WTC11 (cell line): ENCODE results near the gene EMD. TPM values are rescaled to one million over a fixed set of nuclear protein-coding genes. Genes with fewer than 3 reads are reported as not detected.

ENCODE experiments used
- ATAC-seq: fragments of 200-7000 bp; cut with Tn5 transposase; 2 replicates; pipeline ENCODE4 v1.10.0; 2021; ENCODE audit warnings: mild to moderate bottlenecking, moderate library complexity
- CTCF ChIA-PET: fragments of 300-600 bp; sonication (Branson Sonifier 250); formaldehyde crosslinking; loops from one replicate; lab custom pipeline; 2021; ENCODE audit warnings: antibody characterized with exemption; lab: Charles Lee
- POLR2A ChIA-PET: fragments of 350-600 bp; sonication (Branson Sonifier 250); formaldehyde crosslinking; loops from one replicate; lab custom pipeline; 2021; ENCODE audit warnings: antibody characterized with exemption; lab: Charles Lee
- DNase-seq: peaks from one replicate; pipeline ENCODE4 v3.0.0; 2021; ENCODE audit warnings: low spot score
- H3K27ac Mint-ChIP-seq: 2 replicates; pipeline ENCODE4 v1.8.0; 2021; ENCODE audit warnings: mixed read lengths
- H3K27me3 Mint-ChIP-seq: 2 replicates; pipeline ENCODE4 v1.8.0; 2021; ENCODE audit warnings: low read depth, mild to moderate bottlenecking, moderate library complexity, mixed read lengths
- H3K36me3 Mint-ChIP-seq: 2 replicates; pipeline ENCODE4 v1.8.0; 2021; ENCODE audit warnings: mixed read lengths
- H3K4me1 Mint-ChIP-seq: 2 replicates; pipeline ENCODE4 v1.8.0; 2022; ENCODE audit warnings: mixed read lengths
- H3K4me3 Mint-ChIP-seq: 2 replicates; pipeline ENCODE4 v1.8.0; 2021; ENCODE audit warnings: mild to moderate bottlenecking, moderate library complexity, mixed read lengths
- H3K9me3 Mint-ChIP-seq: 2 replicates; pipeline ENCODE4 v1.8.0; 2021; ENCODE audit warnings: mixed read lengths
- AFF4 ChIP-seq: sonication (generic); formaldehyde crosslinking; IDR thresholded peaks from 2 replicates; pipeline ENCODE4 v1.8.1; 2023; ENCODE audit warnings: mild to moderate bottlenecking, missing genetic modification reagents, borderline replicate concordance
- AR ChIP-seq: fragments of 250-450 bp; sonication (Bioruptor Pico); IDR thresholded peaks from 2 replicates; pipeline ENCODE4 v1.9.0; 2021; ENCODE audit warnings: mild to moderate bottlenecking
- ATF1 ChIP-seq: sonication (generic); formaldehyde crosslinking; IDR thresholded peaks from 2 replicates; pipeline ENCODE4 v1.8.1; 2023; ENCODE audit warnings: mild to moderate bottlenecking, moderate library complexity, missing genetic modification reagents
- E2F4 ChIP-seq: sonication (generic); formaldehyde crosslinking; IDR thresholded peaks from 2 replicates; pipeline ENCODE4 v1.8.1; 2022; ENCODE audit warnings: low read depth, mild to moderate bottlenecking, moderate library complexity, missing genetic modification reagents, borderline replicate concordance
- ETV6 ChIP-seq: sonication (generic); formaldehyde crosslinking; IDR thresholded peaks from 2 replicates; pipeline ENCODE4 v1.8.1; 2022; ENCODE audit warnings: mild to moderate bottlenecking, missing genetic modification reagents
- IRF2 ChIP-seq: sonication (generic); formaldehyde crosslinking; IDR thresholded peaks from 2 replicates; pipeline ENCODE4 v1.8.0; 2022; ENCODE audit warnings: low read depth, missing genetic modification reagents, borderline replicate concordance
- MXD4 ChIP-seq: fragments of 250-450 bp; sonication (Bioruptor Pico); IDR thresholded peaks from 2 replicates; pipeline ENCODE4 v1.8.0; 2021; ENCODE audit warnings: mild to moderate bottlenecking, moderate library complexity, borderline replicate concordance
- RORB ChIP-seq: fragments of 250-450 bp; sonication (Bioruptor Pico); IDR thresholded peaks from 2 replicates; pipeline ENCODE4 v1.9.0; 2021; ENCODE audit warnings: mild to moderate bottlenecking
- SMAD4 ChIP-seq: sonication (generic); formaldehyde crosslinking; IDR thresholded peaks from 2 replicates; pipeline ENCODE4 v1.8.0; 2022; ENCODE audit warnings: mild to moderate bottlenecking, missing genetic modification reagents
- SP1 ChIP-seq: sonication (generic); formaldehyde crosslinking; conservative IDR thresholded peaks from 2 replicates; pipeline ENCODE4 v1.8.1; 2022; ENCODE audit warnings: missing genetic modification reagents
- TEAD4 ChIP-seq: sonication (generic); formaldehyde crosslinking; IDR thresholded peaks from 2 replicates; pipeline ENCODE4 v1.8.0; 2022; ENCODE audit warnings: mild to moderate bottlenecking, missing genetic modification reagents
- ZNF121 ChIP-seq: sonication (generic); formaldehyde crosslinking; IDR thresholded peaks from 2 replicates; pipeline ENCODE4 v1.8.0; 2023; ENCODE audit warnings: missing genetic modification reagents
- ZNF138 ChIP-seq: sonication (generic); formaldehyde crosslinking; conservative IDR thresholded peaks from 2 replicates; pipeline ENCODE4 v1.8.1; 2022; ENCODE audit warnings: mild to moderate bottlenecking, moderate library complexity, missing genetic modification reagents
- total RNA-seq: library from RNA; stranded (reverse); gene quantifications from 3 replicates; pipeline ENCODE4 v1.2.3, GENCODE V29; 2021
- TF ChIP-seq, protein P1 (sequence below): fragments of 250-450 bp; sonication (Bioruptor Pico); IDR thresholded peaks from 2 replicates; pipeline ENCODE4 v2.1.2; 2022; ENCODE audit warnings: mild to moderate bottlenecking, moderate library complexity

EMD gene
- total RNA-seq, 1 experiment from 2014 or later = 78.3 TPM

DNA sequence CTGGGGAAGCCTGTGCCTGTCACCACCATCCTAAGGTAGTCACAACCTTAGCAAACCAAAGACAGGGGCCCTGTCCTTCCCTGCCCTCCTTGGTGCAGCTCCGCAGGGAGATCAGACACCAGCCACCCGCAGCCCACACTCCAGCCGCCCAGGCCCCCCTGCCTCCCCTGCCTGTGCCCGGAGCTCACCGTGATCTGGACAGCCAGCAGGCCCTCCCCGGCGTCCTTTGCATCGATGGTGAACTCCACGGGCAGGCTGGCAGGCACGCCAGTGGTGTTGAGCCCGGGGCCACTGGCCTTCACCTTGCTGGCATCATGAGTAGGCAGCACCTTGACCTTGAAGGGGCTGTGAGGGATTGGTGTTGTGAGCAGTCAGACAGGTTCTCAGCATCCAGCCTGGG lies 21.1 kb upstream of the EMD start:
- Mint-ChIP-seq H3K27ac (no peak overlapping the region), H3K9me3 (no peaks in the 10 kb centered on the region), H3K4me1 (no peaks in the 10 kb centered on the region), H3K27me3 (no peaks in the 10 kb centered on the region), H3K4me3 (no peak overlapping the region), H3K36me3 (peaks cover 45% of the 10 kb centered on the region)
- DNase-seq = no peak
- ChIA-PET POLR2A (interaction anchor here (1.2 kb wide), 2 partner anchors 8 to 16 kb away, joined by 3 read pairs; no protein-coding TSS in a partner anchor), CTCF (interaction anchor here (1.8 kb wide), 1 partner anchor 15 kb away, joined by 7 read pairs; no protein-coding TSS in a partner anchor)
- TF ChIP-seq TEAD4 = no peak
- no peak for TF ChIP-seq ZNF121 (CRISPR knock-in tag)
- no peak for TF ChIP-seq E2F4 (CRISPR knock-in tag)
- no peak for TF ChIP-seq ZNF138 (CRISPR knock-in tag)
- TF ChIP-seq SP1 (CRISPR knock-in tag) = no peak
- TF ChIP-seq, protein P1, sequence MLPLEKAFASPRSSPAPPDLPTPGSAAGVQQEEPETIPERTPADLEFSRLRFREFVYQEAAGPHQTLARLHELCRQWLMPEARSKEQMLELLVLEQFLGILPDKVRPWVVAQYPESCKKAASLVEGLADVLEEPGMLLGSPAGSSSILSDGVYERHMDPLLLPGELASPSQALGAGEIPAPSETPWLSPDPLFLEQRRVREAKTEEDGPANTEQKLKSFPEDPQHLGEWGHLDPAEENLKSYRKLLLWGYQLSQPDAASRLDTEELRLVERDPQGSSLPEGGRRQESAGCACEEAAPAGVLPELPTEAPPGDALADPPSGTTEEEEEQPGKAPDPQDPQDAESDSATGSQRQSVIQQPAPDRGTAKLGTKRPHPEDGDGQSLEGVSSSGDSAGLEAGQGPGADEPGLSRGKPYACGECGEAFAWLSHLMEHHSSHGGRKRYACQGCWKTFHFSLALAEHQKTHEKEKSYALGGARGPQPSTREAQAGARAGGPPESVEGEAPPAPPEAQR (CRISPR knock-in tag) = no peak
- TF ChIP-seq IRF2 (CRISPR knock-in tag) = no peak
- no peak for ATAC-seq

- DNase-seq = no peak
- no peak for ATAC-seq
- Mint-ChIP-seq H3K4me1 (no peaks in the 10 kb centered on the region), H3K27me3 (no peaks in the 10 kb centered on the region), H3K27ac (peak overlapping the region; percentile 36; the same call in 1 of the 2 replicates), H3K9me3 (no peaks in the 10 kb centered on the region), H3K36me3 (peaks cover 43% of the 10 kb centered on the region), H3K4me3 (no peak overlapping the region)
- ChIA-PET POLR2A (interaction anchor here (1.2 kb wide), 1 partner anchor 9 kb away, joined by 3 read pairs; no protein-coding TSS in a partner anchor), CTCF (no interaction called here)
- TF ChIP-seq AR (CRISPR knock-in tag) = no peak
- no peak for TF ChIP-seq ATF1 (CRISPR knock-in tag)
- TF ChIP-seq ETV6 (CRISPR knock-in tag) = no peak
- TF ChIP-seq RORB (CRISPR knock-in tag) = no peak
- TF ChIP-seq AFF4 = no peak
- TF ChIP-seq MXD4 = no peak
- TF ChIP-seq ZNF121 (CRISPR knock-in tag) = no peak
- no peak for TF ChIP-seq SMAD4 (CRISPR knock-in tag)
Observed at GRCh38 chrX:154358829-154359228, 20.3 kb upstream of the EMD start.
